SK-N-SH (cell line): Measurements from ENCODE around the gene GSTM3. TPM values are rescaled to one million over a fixed set of nuclear protein-coding genes. Genes with fewer than 3 reads are reported as not detected.

Experiments
- CTCF ChIA-PET: fragments of 300-600, 350-600 bp; formaldehyde crosslinking; extraction: SDS; loops from one replicate; lab custom pipeline; 2021; lab: Yijun Ruan, JAX
- POLR2A ChIA-PET: fragments of 350-600 bp; sonication (Branson Sonifier 250); formaldehyde crosslinking; extraction: SDS; loops from one replicate; lab custom pipeline; 2020; ENCODE audit warnings: antibody characterized with exemption, inconsistent platforms; lab: Yijun Ruan, JAX
- DNase-seq: peaks from one replicate; pipeline ENCODE4 v3.0.0; 2012
- H2AFZ ChIP-seq: fragments of 200-600 bp; sonication (generic); 2 replicates; pipeline ENCODE4 v1.8.1; 2016; ENCODE audit warnings: antibody characterized with exemption, mild to moderate bottlenecking, low read depth
- H3F3A ChIP-seq: fragments of 200-600 bp; sonication (generic); replicated peaks from 2 replicates; pipeline ENCODE3; 2016; ENCODE audit warnings: antibody characterized with exemption, mild to moderate bottlenecking; ENCODE audit not compliant: insufficient read depth
- H3K27ac ChIP-seq, 2 experiments: fragments of 200-500 bp in 1 of 2; fragments of 200-600 bp in 1 of 2; sonication (Bioruptor generic) in 1 of 2; sonication (generic), shearing (Covaris generic) in 1 of 2; 2 replicates each; pipeline versions ENCODE4 v1.5.1 to v1.6.1; 2014 to 2016; ENCODE audit warnings: low read depth in 2 of 2, inconsistent platforms in 1 of 2, low read length in 1 of 2, mild to moderate bottlenecking in 1 of 2, mixed read lengths in 1 of 2
- H3K27me3 ChIP-seq: fragments of 200-600 bp; sonication (generic), shearing (Covaris generic); 2 replicates; pipeline ENCODE4 v1.6.1; 2016; ENCODE audit warnings: mixed run types; ENCODE audit not compliant: insufficient read depth
- H3K36me3 ChIP-seq, 2 experiments: fragments of 200-500 bp in 1 of 2; fragments of 200-600 bp in 1 of 2; sonication (Bioruptor generic) in 1 of 2; sonication (generic) in 1 of 2; replicated peaks in 1 of 2; 2 replicates each; pipeline versions ENCODE3 to v1.5.1; 2014 to 2016; ENCODE audit warnings: low read length in 1 of 2, mild to moderate bottlenecking in 1 of 2; ENCODE audit not compliant: insufficient read depth in 2 of 2, control insufficient read depth in 1 of 2
- H3K4me1 ChIP-seq, 2 experiments: fragments of 200-500 bp in 1 of 2; fragments of 200-600 bp in 1 of 2; sonication (Bioruptor generic) in 1 of 2; sonication (generic), shearing (Covaris generic) in 1 of 2; 2 replicates each; pipeline versions ENCODE4 v1.5.1 to v1.6.1; 2014 to 2016; ENCODE audit warnings: low read depth in 1 of 2, low read length in 1 of 2, mixed run types in 1 of 2; ENCODE audit not compliant: insufficient read depth in 2 of 2, control insufficient read depth in 1 of 2
- H3K4me2 ChIP-seq: fragments of 200-600 bp; sonication (generic), shearing (Covaris generic); 2 replicates; pipeline ENCODE4 v1.6.1; 2017; ENCODE audit warnings: mixed run types
- H3K4me3 ChIP-seq, 2 experiments: fragments of 200-500 bp in 1 of 2; fragments of 200-600 bp in 1 of 2; sonication (Bioruptor generic) in 1 of 2; sonication (generic), shearing (Covaris generic) in 1 of 2; 2 replicates each; pipeline versions ENCODE4 v1.5.1 to v1.8.1; 2014 to 2016; ENCODE audit warnings: low read depth in 2 of 2, inconsistent platforms in 1 of 2, low read length in 1 of 2, mild to moderate bottlenecking in 1 of 2, mixed read lengths in 1 of 2, moderate library complexity in 1 of 2
- H3K79me2 ChIP-seq: fragments of 200-600 bp; sonication (generic); 2 replicates; pipeline ENCODE4 v1.8.1; 2017; ENCODE audit warnings: mild to moderate bottlenecking; ENCODE audit not compliant: insufficient read depth
- H3K9ac ChIP-seq: fragments of 200-600 bp; sonication (generic); 2 replicates; pipeline ENCODE4 v1.6.1; 2017; ENCODE audit warnings: mixed run types
- H3K9me2 ChIP-seq: fragments of 200-600 bp; sonication (generic); 2 replicates; pipeline ENCODE4 v1.6.1; 2017; ENCODE audit warnings: mixed run types
- H3K9me3 ChIP-seq: fragments of 200-600 bp; sonication (generic); 2 replicates; pipeline ENCODE4 v1.6.1; 2017; ENCODE audit warnings: mixed run types, mild to moderate bottlenecking, moderate library complexity
- H4K20me1 ChIP-seq: fragments of 200-600 bp; sonication (generic); 2 replicates; pipeline ENCODE4 v1.6.1; 2017; ENCODE audit warnings: mild to moderate bottlenecking, mixed run types; ENCODE audit not compliant: insufficient read depth
- CTCF ChIP-seq: fragments of 200-600 bp; sonication (generic); IDR thresholded peaks from 2 replicates; pipeline ENCODE4 v1.6.1; 2017; ENCODE audit warnings: antibody characterized with exemption, mild to moderate bottlenecking, moderate library complexity
- FOXM1 ChIP-seq: IDR thresholded peaks from 2 replicates; pipeline ENCODE4 v1.4.0; 2012; ENCODE audit warnings: low read depth, mild to moderate bottlenecking
- GABPA ChIP-seq: IDR thresholded peaks from 2 replicates; pipeline ENCODE4 v1.4.0; 2012; ENCODE audit warnings: low read depth, mild to moderate bottlenecking
- IRF3 ChIP-seq: fragments of 150-350 bp; IDR thresholded peaks from 2 replicates; pipeline ENCODE4 v1.6.1; 2016; ENCODE audit warnings: mild to moderate bottlenecking, low read depth, low read length
- MEF2A ChIP-seq: IDR thresholded peaks from 2 replicates; pipeline ENCODE4 v1.4.0; 2012; ENCODE audit warnings: low read depth, borderline replicate concordance
- NFIC ChIP-seq: IDR thresholded peaks from 2 replicates; pipeline ENCODE4 v1.4.0; 2012; ENCODE audit warnings: borderline replicate concordance
- PBX3 ChIP-seq: IDR thresholded peaks from 2 replicates; pipeline ENCODE4; 2012
- POLR2AphosphoS5 ChIP-seq: IDR thresholded peaks from 2 replicates; pipeline ENCODE4 v1.6.1; 2012; ENCODE audit warnings: low read depth, low read length
- RAD21 ChIP-seq: IDR thresholded peaks from 2 replicates; pipeline ENCODE4 v1.6.1; 2012; ENCODE audit warnings: mild to moderate bottlenecking, low read length
- REST ChIP-seq: IDR thresholded peaks from 2 replicates; pipeline ENCODE4 v1.6.1; 2012; ENCODE audit warnings: mild to moderate bottlenecking, low read depth, low read length, moderate library complexity
- SIN3A ChIP-seq: IDR thresholded peaks from 2 replicates; pipeline ENCODE4 v1.6.1; 2012; ENCODE audit warnings: low read depth, mild to moderate bottlenecking, low read length, moderate library complexity, borderline replicate concordance
- TCF12 ChIP-seq: IDR thresholded peaks from 2 replicates; pipeline ENCODE4 v1.4.0; 2012
- USF1 ChIP-seq: IDR thresholded peaks from 2 replicates; pipeline ENCODE4 v1.4.0; 2012; ENCODE audit warnings: low read depth, borderline replicate concordance
- YY1 ChIP-seq: IDR thresholded peaks from 2 replicates; pipeline ENCODE4 v1.4.0; 2012; ENCODE audit warnings: low read depth, mild to moderate bottlenecking
- ZBTB33 ChIP-seq: IDR thresholded peaks from 2 replicates; pipeline ENCODE4 v1.4.0; 2012; ENCODE audit warnings: low read depth, borderline replicate concordance
- WGBS: methylation state at CpG from one replicate; pipeline ENCODE4 v1.1.6; 2017; ENCODE audit warnings: low lambda C conversion rate; 5-methylcytosine and 5-hydroxymethylcytosine counted together
- polyA plus RNA-seq, 3 experiments: library from polyadenylated mRNA; depleted of rRNA; stranded (reverse); fragments of >200 nt; gene quantifications; 2 replicates each; pipeline ENCODE4 v1.2.3, GENCODE V29; 2012

GSTM3 gene
- polyA plus RNA-seq, 1 of the 3 experiments (the other 2 are of a cell fraction): 86.6 TPM

- TF ChIP-seq PBX3 (no peak), USF1 (no peak), ZBTB33 (no peak), CTCF (no peak), SIN3A (no peak), TCF12 (no peak), NFIC (no peak), POLR2AphosphoS5 (no peak)
Measured at GRCh38 chr1:109765896-109766615, 25.2 kb upstream of the GSTM3 start (continued).

GRCh38 chr1:109765483-109765815 is 24.6 kb upstream of the GSTM3 start:
- Histone ChIP-seq H3K9me3 (no peaks in the 10 kb centered on the region), H4K20me1 (no peaks in the 10 kb centered on the region), H3K79me2 (no peaks in the 10 kb centered on the region), H3K36me3 (no peaks in the 10 kb centered on the region), H3K27me3 (no peaks in the 10 kb centered on the region), H3K4me3 (no peak overlapping the region), H3F3A (no peaks in the 10 kb centered on the region), H3K4me2 (no peak overlapping the region), H2AFZ (no peak overlapping the region), H3K27ac (no peak overlapping the region), H3K4me1 (peaks cover 4 to 16% of the 10 kb centered on the region in 2 experiments; a peak in 2 of 4 replicates), H3K9ac (no peak overlapping the region), H3K9me2 (no peaks in the 10 kb centered on the region)
- ChIA-PET CTCF (interaction anchor here (1.0 to 5.2 kb wide), 6 partner anchors 8 to 220 kb away, joined by 3 to 36 read pairs (median 6); partner anchors contain the start of gene AHCYL1), POLR2A (no interaction called here)
- DNase-seq: no peak
- 73% methylated on average over 4 of the region's 4 CpGs for WGBS
- TF ChIP-seq MEF2A (no peak), RAD21 (no peak), YY1 (no peak), FOXM1 (no peak), REST (no peak), IRF3 (no peak), USF1 (no peak), GABPA (no peak), CTCF (no peak)
